ENCODE results near the gene RNF112. TPM values are rescaled to one million over a fixed set of nuclear protein-coding genes. Genes with fewer than 3 reads are reported as not detected.

The RNF112 gene
- total RNA-seq, 1 experiment from 2014 or later: 4.9 TPM

- peak; percentile 52; the same call in 1 of the 2 replicates for TF ChIP-seq ZBTB21 (CRISPR knock-in tag; IDR thresholded peaks at IDR 0.05; ENCODE audit: borderline replicate concordance)
- TF ChIP-seq NR1H2 (CRISPR knock-in tag; IDR thresholded peaks at IDR 0.05): no peak
- no peak for TF ChIP-seq ATF2 (CRISPR knock-in tag; IDR thresholded peaks at IDR 0.05; ENCODE audit: borderline replicate concordance, low read depth)
- peak; percentile 68 for TF ChIP-seq HMGXB4 (CRISPR knock-in tag; IDR thresholded peaks at IDR 0.05)
- TF ChIP-seq CBFB (CRISPR knock-in tag; IDR thresholded peaks at IDR 0.05; ENCODE audit: low read depth): no peak
- 0 out of 2 replicates have a peak, but pooled peaks have one; percentile 46 for TF ChIP-seq TEAD1 (CRISPR knock-in tag; IDR thresholded peaks at IDR 0.05)
These were observed 48.5 kb upstream of the RNF112 start, which contains the start of gene B9D1 (continued) for GRCh38 chr17:19362277-19363113.

- ChIA-PET POLR2A (interaction anchor here (0.9 to 1.8 kb wide), 4 partner anchors 15 to 382 kb away, joined by 3 to 14 read pairs (median 4); partner anchors contain the start of gene MAPK7), CTCF (interaction anchor here (0.6 to 5.4 kb wide), 66 partner anchors 9 to 647 kb away, joined by 3 to 91 read pairs (median 4); partner anchors contain the start of genes ALDH3A2, MAPK7, MFAP4 and RNF112)
- Mint-ChIP-seq H3K27ac (no peak overlapping the region), H3K27me3 (ENCODE audit: low read depth) (no peaks in the 10 kb centered on the region), H3K4me3 (peak overlapping the region; percentile 83), H3K9me3 (no peaks in the 10 kb centered on the region), H3K4me1 (peaks cover 22% of the 10 kb centered on the region), H3K36me3 (peaks cover 15% of the 10 kb centered on the region)
- ATAC-seq (no peak), DNase-seq (ENCODE audit: low spot score) (no peak)
- TF ChIP-seq NR3C1 (CRISPR knock-in tag; conservative IDR thresholded peaks at IDR 0.05; ENCODE audit: low read depth) (no peak), ZBTB43 (CRISPR knock-in tag; IDR thresholded peaks at IDR 0.05) (0 out of 2 replicates have a peak, but pooled peaks have one; percentile 61), MYBL2 (CRISPR knock-in tag; IDR thresholded peaks at IDR 0.05) (0 out of 2 replicates have a peak, but pooled peaks have one; percentile 7)
These were observed 48.0 kb upstream of the RNF112 start for GRCh38 chr17:19363114-19363438.

- peaks cover 10% of the 10 kb centered on the region for H3K36me3 Mint-ChIP-seq
- DNase-seq (ENCODE audit: low spot score) (no peak), ATAC-seq (no peak)
- H3K9me3 Mint-ChIP-seq: no peaks in the 10 kb centered on the region
- POLR2A ChIA-PET: interaction anchor here (0.9 to 1.8 kb wide), 4 partner anchors 14 to 381 kb away, joined by 3 to 14 read pairs (median 4); partner anchors contain the start of gene MAPK7
- H3K4me1 Mint-ChIP-seq: peaks cover 22% of the 10 kb centered on the region
- CTCF ChIA-PET: interaction anchor here (0.6 to 5.4 kb wide), 58 partner anchors 9 to 423 kb away, joined by 3 to 91 read pairs (median 5); partner anchors contain the start of genes ALDH3A2, MAPK7, MFAP4 and RNF112
- H3K27me3 Mint-ChIP-seq (ENCODE audit: low read depth): no peaks in the 10 kb centered on the region
- H3K4me3 Mint-ChIP-seq: peak overlapping the region; percentile 83
- H3K27ac Mint-ChIP-seq: no peak overlapping the region; the same call in 1 of the 2 replicates
- TF ChIP-seq CBFB (CRISPR knock-in tag; IDR thresholded peaks at IDR 0.05; ENCODE audit: low read depth) (no peak), USF1 (CRISPR knock-in tag; IDR thresholded peaks at IDR 0.05) (no peak), HMGXB4 (CRISPR knock-in tag; IDR thresholded peaks at IDR 0.05) (no peak), TCF7 (CRISPR knock-in tag; IDR thresholded peaks at IDR 0.05; ENCODE audit: low read depth) (no peak), PREB (CRISPR knock-in tag; IDR thresholded peaks at IDR 0.05; ENCODE audit: borderline replicate concordance) (no peak), HMGA2 (CRISPR knock-in tag; IDR thresholded peaks at IDR 0.05) (no peak), ATF2 (CRISPR knock-in tag; IDR thresholded peaks at IDR 0.05; ENCODE audit: borderline replicate concordance, low read depth) (no peak), ZNF263 (CRISPR knock-in tag; IDR thresholded peaks at IDR 0.05; ENCODE audit: low read depth) (no peak), IRF1 (CRISPR knock-in tag; IDR thresholded peaks at IDR 0.05) (no peak), IRF2 (CRISPR knock-in tag; IDR thresholded peaks at IDR 0.05; ENCODE audit: borderline replicate concordance, low read depth) (no peak), GTF2I (CRISPR knock-in tag; conservative IDR thresholded peaks at IDR 0.05) (no peak), ZNF138 (CRISPR knock-in tag; conservative IDR thresholded peaks at IDR 0.05) (no peak)
These were observed 47.5 kb upstream of the RNF112 start for GRCh38 chr17:19363460-19364035.
